H1 (cell line): Measurements from ENCODE around the gene TRABD2B. TPM values are rescaled to one million over a fixed set of nuclear protein-coding genes. Genes with fewer than 3 reads are reported as not detected.

Experiments
- CTCF ChIA-PET: fragments of 300-600 bp; sonication (Branson Sonifier 250); formaldehyde crosslinking; loops from one replicate; lab custom pipeline; 2021; ENCODE audit not compliant: partially characterized antibody; lab: Charles Lee
- POLR2A ChIA-PET: fragments of 300-600 bp; sonication (Branson Sonifier 250); formaldehyde crosslinking; loops from one replicate; lab custom pipeline; 2021; ENCODE audit warnings: inconsistent platforms; ENCODE audit not compliant: partially characterized antibody; lab: Charles Lee
- DNase-seq, 2 experiments: peaks; one replicate each; pipeline versions ENCODE4 v3.0.0 to v3.0.0-alpha.2; 2010 to 2022; ENCODE audit warnings: low spot score in 2 of 2, low read depth in 1 of 2, mixed read lengths in 1 of 2
- FAIRE-seq: peaks from 2 replicates; lab custom pipeline; 2011; peaks lifted over from hg19 to GRCh38; lab: Jason Lieb, UNC
- H2AFZ ChIP-seq: 2 replicates; pipeline ENCODE4 v1.8.1; 2012; ENCODE audit warnings: low read length, inconsistent platforms
- H2AK5ac ChIP-seq: 2 replicates; pipeline ENCODE4 v1.6.1; 2013; ENCODE audit warnings: low read depth, low read length
- H2BK120ac ChIP-seq: replicated peaks from 2 replicates; pipeline ENCODE3; 2013; ENCODE audit warnings: low read depth, low read length, inconsistent platforms
- H2BK12ac ChIP-seq: 2 replicates; pipeline ENCODE4 v1.6.1; 2013; ENCODE audit warnings: low read depth, low read length
- H2BK15ac ChIP-seq: 2 replicates; pipeline ENCODE4 v1.6.1; 2013; ENCODE audit warnings: low read length
- H2BK20ac ChIP-seq: 2 replicates; pipeline ENCODE4 v1.6.1; 2013; ENCODE audit warnings: low read length
- H2BK5ac ChIP-seq: 2 replicates; pipeline ENCODE4 v1.6.1; 2013; ENCODE audit warnings: low read depth, low read length
- H3K14ac ChIP-seq: 2 replicates; pipeline ENCODE4 v1.6.1; 2013; ENCODE audit warnings: inconsistent platforms; ENCODE audit not compliant: insufficient read length
- H3K18ac ChIP-seq: 2 replicates; pipeline ENCODE4 v1.6.1; 2013; ENCODE audit warnings: low read length; ENCODE audit errors: extremely low read depth
- H3K23ac ChIP-seq: 2 replicates; pipeline ENCODE4 v1.6.1; 2013; ENCODE audit warnings: inconsistent platforms; ENCODE audit not compliant: insufficient read length
- H3K23me2 ChIP-seq: 2 replicates; pipeline ENCODE4 v1.6.1; 2013; ENCODE audit warnings: low read depth, low read length
- H3K27ac ChIP-seq: 2 replicates; pipeline ENCODE4 v1.6.1; 2011; ENCODE audit warnings: low read depth, low read length, inconsistent platforms
- H3K27me3 ChIP-seq, 4 experiments: replicated peaks in 1 of 4; 1 replicate in 1 of 4; 2 replicates in 3 of 4; pipeline versions ENCODE4 v1.6.1 to v1.8.1; 2011 to 2013; ENCODE audit warnings: low read length in 3 of 4, mild to moderate bottlenecking in 3 of 4, inconsistent platforms in 2 of 4, mixed read lengths in 2 of 4, moderate library complexity in 1 of 4; ENCODE audit not compliant: control insufficient read depth in 3 of 4, insufficient read depth in 3 of 4; ENCODE audit errors: extremely low read depth in 1 of 4
- H3K36me3 ChIP-seq, 4 experiments: 2 replicates each; pipeline versions ENCODE4 v1.6.1 to v1.8.1; 2011 to 2013; ENCODE audit warnings: mild to moderate bottlenecking in 4 of 4, low read length in 3 of 4, moderate library complexity in 2 of 4, control low read depth in 1 of 4, inconsistent platforms in 1 of 4; ENCODE audit not compliant: insufficient read depth in 4 of 4, control insufficient read depth in 2 of 4
- H3K4ac ChIP-seq: replicated peaks from 2 replicates; pipeline ENCODE3; 2013; ENCODE audit warnings: low read length, low read depth, mixed read lengths, inconsistent platforms; ENCODE audit not compliant: insufficient read length
- H3K4me1 ChIP-seq, 4 experiments: replicated peaks in 1 of 4; 1 replicate in 1 of 4; 2 replicates in 3 of 4; pipeline versions ENCODE4 v1.6.1 to v1.8.1; 2011 to 2013; ENCODE audit warnings: low read length in 3 of 4, inconsistent platforms in 2 of 4, mixed read lengths in 1 of 4; ENCODE audit not compliant: insufficient read depth in 4 of 4, control insufficient read depth in 3 of 4
- H3K4me2 ChIP-seq, 2 experiments: 2 replicates each; pipeline versions ENCODE4 v1.6.1 to v1.8.1; 2011 to 2013; ENCODE audit warnings: low read depth in 2 of 2, low read length in 2 of 2, control low read depth in 1 of 2, inconsistent platforms in 1 of 2, mild to moderate bottlenecking in 1 of 2; ENCODE audit not compliant: insufficient read depth in 1 of 2
- H3K4me3 ChIP-seq, 4 experiments: fragments of 200-600, 300-600 bp in 1 of 4; sonication (generic), shearing (Covaris generic), sonication (Bioruptor Twin) in 1 of 4; 2 replicates each; pipeline versions ENCODE4 v1.5.1 to v1.8.1; 2011 to 2016; ENCODE audit warnings: low read length in 4 of 4, low read depth in 3 of 4, control low read depth in 2 of 4, inconsistent platforms in 2 of 4, mild to moderate bottlenecking in 2 of 4, mixed read lengths in 1 of 4, moderate library complexity in 1 of 4; ENCODE audit not compliant: insufficient read depth in 2 of 4; ENCODE audit errors: extremely low read depth in 1 of 4
- H3K56ac ChIP-seq: replicated peaks from 2 replicates; pipeline ENCODE3; 2013; ENCODE audit warnings: low read depth, mild to moderate bottlenecking, mixed read lengths, low read length, inconsistent platforms; ENCODE audit not compliant: insufficient read length
- H3K79me1 ChIP-seq: 2 replicates; pipeline ENCODE4 v1.6.1; 2013; ENCODE audit warnings: low read depth, low read length, control low read depth
- H3K79me2 ChIP-seq, 2 experiments: 2 replicates each; pipeline versions ENCODE4 v1.6.1 to v1.8.1; 2012 to 2013; ENCODE audit warnings: low read length in 2 of 2, mild to moderate bottlenecking in 2 of 2, inconsistent platforms in 1 of 2; ENCODE audit not compliant: insufficient read depth in 2 of 2, control insufficient read depth in 1 of 2
- H3K9ac ChIP-seq, 4 experiments: replicated peaks in 1 of 4; 1 replicate in 1 of 4; 2 replicates in 3 of 4; pipeline versions ENCODE4 v1.6.1 to v1.8.1; 2011 to 2013; ENCODE audit warnings: low read depth in 3 of 4, low read length in 3 of 4, control low read depth in 2 of 4, mild to moderate bottlenecking in 2 of 4, moderate library complexity in 2 of 4, inconsistent platforms in 1 of 4; ENCODE audit errors: extremely low read depth in 1 of 4
- H3K9me3 ChIP-seq, 2 experiments: 2 replicates each; pipeline versions ENCODE4 v1.6.1 to v1.8.1; 2012 to 2013; ENCODE audit warnings: mild to moderate bottlenecking in 2 of 2, moderate library complexity in 2 of 2, control low read depth in 1 of 2, inconsistent platforms in 1 of 2, low read depth in 1 of 2, low read length in 1 of 2, mixed read lengths in 1 of 2; ENCODE audit not compliant: insufficient read depth in 2 of 2
- H4K20me1 ChIP-seq, 2 experiments: replicated peaks in 1 of 2; 2 replicates each; pipeline versions ENCODE3 to v1.8.1; 2011 to 2013; ENCODE audit warnings: inconsistent platforms in 2 of 2, low read length in 2 of 2, mild to moderate bottlenecking in 1 of 2; ENCODE audit not compliant: insufficient read depth in 2 of 2, control insufficient read depth in 1 of 2
- H4K5ac ChIP-seq: 2 replicates; pipeline ENCODE4 v1.6.1; 2013; ENCODE audit warnings: low read length, low read depth, mixed read lengths, inconsistent platforms; ENCODE audit not compliant: insufficient read length
- H4K8ac ChIP-seq: 2 replicates; pipeline ENCODE4 v1.8.0; 2013; ENCODE audit warnings: mild to moderate bottlenecking, moderate library complexity, low read length, inconsistent platforms; ENCODE audit not compliant: insufficient read depth; ENCODE audit errors: extremely low read depth
- H4K91ac ChIP-seq: replicated peaks from 2 replicates; pipeline ENCODE3; 2013; ENCODE audit warnings: low read length, mixed read lengths, inconsistent platforms; ENCODE audit not compliant: insufficient read length
- RFX5 ChIP-seq: IDR thresholded peaks from 2 replicates; pipeline ENCODE4 v1.6.1; 2011; ENCODE audit warnings: low read depth, low read length, improper control_type of control experiment, borderline replicate concordance
- WGBS, 2 experiments: shearing (Covaris generic) in 1 of 2; methylation state at CpG; one replicate each; pipeline versions ENCODE4 v1.1.6 to v1.1.7; 2013 to 2015; ENCODE audit warnings: low lambda C conversion rate in 2 of 2, mixed read lengths in 2 of 2, inconsistent platforms in 1 of 2, low coverage in 1 of 2, missing lambda C conversion rate in 1 of 2; ENCODE audit not compliant: insufficient replicate concordance in 2 of 2, insufficient coverage in 1 of 2, insufficient read length in 1 of 2; ENCODE audit errors: extremely low coverage in 1 of 2, missing lambda C conversion rate in 1 of 2; 5-methylcytosine and 5-hydroxymethylcytosine counted together
- polyA plus RNA-seq, 7 experiments: library from polyadenylated mRNA; depleted of rRNA in 3 of 7; stranded (reverse) in 5 of 7; unstranded in 2 of 7; fragments of >200 nt in 5 of 7; fragments of 200-250 nt in 2 of 7; gene quantifications; 1 replicate in 5 of 7; 2 replicates in 1 of 7; 4 replicates in 1 of 7; pipeline versions ENCODE4 v1.2.1 to v1.2.3, GENCODE V29; 2011 to 2013; ENCODE audit warnings: missing spikeins in 2 of 7, mixed read lengths in 2 of 7
- total RNA-seq: library from RNA; stranded (reverse); fragmentation: NEBNext Ultra II Directional; extraction: Animal tissue kit (Norgen Biotek cat#: 25700); gene quantifications from 2 replicates; pipeline ENCODE4 v1.2.1, GENCODE V29; 2021

The TRABD2B gene
- total and polyA plus RNA-seq, 2 of the 8 experiments (the other 6 are each of a cell fraction or from before 2014, with no cell fraction given), result 0.95 to 3.4 TPM

DNA sequence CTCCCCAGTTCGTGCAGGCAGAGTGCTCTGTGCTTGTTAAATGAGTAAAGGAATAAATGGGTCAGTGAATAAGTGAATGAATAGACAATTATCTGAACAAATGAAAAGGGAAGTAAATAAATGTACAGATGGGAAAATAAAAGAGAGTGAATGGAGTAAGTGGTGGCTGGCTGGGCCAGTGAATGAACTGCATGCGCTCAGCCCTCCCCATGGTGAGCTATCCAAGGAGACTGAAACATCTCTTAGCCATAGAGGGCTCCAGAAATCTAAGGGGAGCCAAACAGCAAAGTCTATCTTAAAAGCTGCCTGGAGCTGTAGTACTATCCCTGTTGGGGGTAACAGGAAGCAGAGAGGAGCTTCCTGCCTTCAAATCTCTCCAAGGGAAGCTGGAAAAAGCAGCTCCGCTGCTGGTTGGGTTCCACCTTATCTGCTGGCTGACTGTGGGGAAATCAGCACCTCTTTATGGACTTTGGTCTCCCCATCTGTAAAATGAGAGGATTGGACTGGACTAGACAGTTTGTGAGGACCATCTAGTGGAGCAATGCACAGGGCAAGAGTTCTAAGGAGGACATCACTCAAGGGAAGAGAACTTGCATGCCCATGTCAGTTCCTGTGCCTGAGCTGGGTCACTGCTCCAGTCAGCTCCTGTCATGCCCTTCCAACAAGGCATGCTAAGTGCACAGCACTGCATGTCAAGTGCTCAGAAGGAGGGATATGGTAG lies 77.9 kb downstream of the TRABD2B start:
- H2AK5ac ChIP-seq, result no peak overlapping the region
- H4K20me1 ChIP-seq, result no peaks in the 10 kb centered on the region
- no peak overlapping the region for H3K56ac ChIP-seq
- POLR2A ChIA-PET, result no interaction called here
- no peak overlapping the region for H3K27ac ChIP-seq
- no peak overlapping the region for H2BK120ac ChIP-seq
- H3K4me2 ChIP-seq, result no peak overlapping the region
- H2BK5ac ChIP-seq, result no peak overlapping the region
- H4K5ac ChIP-seq, result no peak overlapping the region
- no peaks in the 10 kb centered on the region; a peak in 1 of 8 replicates for H3K36me3 ChIP-seq
- 82% methylated on average over 3 of the region's 3 CpGs; no CpG with 5 or more reads in 1 of the 2 experiments for WGBS, 2 experiments
- no peaks in the 10 kb centered on the region for H3K23me2 ChIP-seq
- H4K8ac ChIP-seq, result no peak overlapping the region
- H3K23ac ChIP-seq, result no peak overlapping the region
- H3K9me3 ChIP-seq, result no peaks in the 10 kb centered on the region
- no peak overlapping the region for H2BK20ac ChIP-seq
- no peak overlapping the region for H3K4me3 ChIP-seq
- H3K14ac ChIP-seq, result no peak overlapping the region
- FAIRE-seq, result no peak
- H4K91ac ChIP-seq, result no peak overlapping the region
- H2BK12ac ChIP-seq, result no peak overlapping the region
- H3K79me1 ChIP-seq, result no peaks in the 10 kb centered on the region
- no peak overlapping the region for H2AFZ ChIP-seq
- H3K4ac ChIP-seq, result no peak overlapping the region
- H3K27me3 ChIP-seq, result no peaks in the 10 kb centered on the region
- peaks cover 0 to 8% (median 4%) of the 10 kb centered on the region in 4 experiments; a peak in 4 of 7 replicates for H3K4me1 ChIP-seq
- no peak for TF ChIP-seq RFX5
- TF ChIP-seq, all 59 proteins: peak for 0
- Histone ChIP-seq H3K9ac (no peak overlapping the region), H3K79me2 (no peaks in the 10 kb centered on the region), H2BK15ac (no peak overlapping the region), H3K18ac (no peak overlapping the region)
- CTCF ChIA-PET, result interaction anchor here (0.7 to 3.4 kb wide), 8 partner anchors 12 to 766 kb away, joined by 3 to 12 read pairs (median 3); no protein-coding TSS in a partner anchor
- DNase-seq, result no peak
